Activated CD8-positive, alpha-beta memory T cell treated with anti-CD3 and anti-CD28 coated beads for 48 hours (primary cell): ENCODE data around the gene RIC8A.
"Not testable (repeated sequence)": the region's sequence is repeated elsewhere in the genome, so short reads cannot be mapped to it uniquely, and the experiment has no call there.

Experiments used
- DNase-seq, 3 experiments: peaks; one replicate each; pipeline ENCODE4 v3.0.0-alpha.2; 2020; ENCODE audit warnings: low read depth in 2 of 3, low spot score in 2 of 3

Gene RIC8A

GRCh38 chr11:217704-218103 lies 10.2 kb downstream of the RIC8A start:
- DNase-seq: no peak

GRCh38 chr11:218815-219593 lies 11.5 kb downstream of the RIC8A start:
- DNase-seq: no peak

- DNase-seq: not testable (repeated sequence)
Observed at GRCh38 chr11:220641-221215, 13.2 kb downstream of the RIC8A start.

- no peak for DNase-seq
Observed at GRCh38 chr11:221539-221938, 14.0 kb downstream of the RIC8A start.

GRCh38 chr11:221998-222789 lies 14.7 kb downstream of the RIC8A start:
- DNase-seq: no peak

- no peak for DNase-seq
Observed at GRCh38 chr11:223026-223789, 15.7 kb downstream of the RIC8A start.

- DNase-seq: no peak
Observed at GRCh38 chr11:223884-224283, 16.4 kb downstream of the RIC8A start.

GRCh38 chr11:224424-224823 lies 16.9 kb downstream of the RIC8A start:
- DNase-seq: no peak

GRCh38 chr11:225734-226453 lies 18.4 kb downstream of the RIC8A start:
- no peak for DNase-seq

- DNase-seq: no peak
Observed at GRCh38 chr11:227824-228379, 20.4 kb downstream of the RIC8A start.

GRCh38 chr11:230431-230830 lies 22.9 kb downstream of the RIC8A start:
- DNase-seq: no peak

GRCh38 chr11:232783-233565 lies 25.5 kb downstream of the RIC8A start:
- no peak for DNase-seq

GRCh38 chr11:235180-235579 lies 27.7 kb downstream of the RIC8A start:
- no peak for DNase-seq

- peak in 1 of 3 experiments; percentile 43 for DNase-seq
Observed at GRCh38 chr11:235609-235996, 28.1 kb downstream of the RIC8A start.

- peak; percentile 48 to 60 (median 54) for DNase-seq
Observed at GRCh38 chr11:235997-236773, 28.7 kb downstream of the RIC8A start, which contains the start of gene SIRT3. TSS of gene SIRT3 (minus strand) at chr11:236342. CDS start at chr11:236328, 14 bp downstream.

- DNase-seq: peak; percentile 75 to 82 (median 75)
Observed at GRCh38 chr11:236774-237767, 29.6 kb downstream of the RIC8A start, which contains the start of gene PSMD13. TSS of gene PSMD13 (plus strand) at chr11:236976. CDS start at chr11:237050, 74 bp downstream.

GRCh38 chr11:238346-238745 lies 30.8 kb downstream of the RIC8A start:
- DNase-seq: not testable (repeated sequence)
